Keratinocyte (primary cell): ENCODE results near the gene SRA1. TPM values are rescaled to one million over a fixed set of nuclear protein-coding genes. Genes with fewer than 3 reads are reported as not detected.

ENCODE experiments used
- DNase-seq: peaks from one replicate; pipeline ENCODE4 v3.0.0-alpha.2; 2011; ENCODE audit warnings: low read depth, missing footprints, low spot score
- FAIRE-seq: peaks from 2 replicates; lab custom pipeline; 2011; peaks lifted over from hg19 to GRCh38; lab: Jason Lieb, UNC
- H2AFZ ChIP-seq: 2 replicates; pipeline ENCODE4 v1.6.0; 2012; ENCODE audit warnings: low read length, control low read depth, inconsistent platforms; ENCODE audit not compliant: control insufficient read depth
- H3K27ac ChIP-seq: 2 replicates; pipeline ENCODE4 v1.5.1; 2011; ENCODE audit warnings: low read length; ENCODE audit not compliant: control insufficient read depth, insufficient read depth
- H3K27me3 ChIP-seq: 3 replicates; pipeline ENCODE4 v1.6.0; 2011; ENCODE audit warnings: low read length; ENCODE audit not compliant: control insufficient read depth, insufficient read depth; ENCODE audit errors: extremely low read depth
- H3K36me3 ChIP-seq, 2 experiments: 2 replicates in 1 of 2; 3 replicates in 1 of 2; pipeline ENCODE4 v1.5.1; 2011; ENCODE audit warnings: low read length in 2 of 2, mild to moderate bottlenecking in 1 of 2; ENCODE audit not compliant: control insufficient read depth in 2 of 2, insufficient read depth in 2 of 2; ENCODE audit errors: extremely low read depth in 1 of 2
- H3K4me1 ChIP-seq: 3 replicates; pipeline ENCODE4 v1.5.1; 2011; ENCODE audit warnings: low read length; ENCODE audit not compliant: control insufficient read depth, insufficient read depth; ENCODE audit errors: extremely low read depth
- H3K4me2 ChIP-seq: 3 replicates; pipeline ENCODE4 v1.6.0; 2011; ENCODE audit warnings: low read depth, low read length; ENCODE audit not compliant: control insufficient read depth, insufficient read depth; ENCODE audit errors: extremely low read depth
- H3K4me3 ChIP-seq, 3 experiments: fragments of 200-600 bp in 1 of 3; sonication (generic) in 1 of 3; 2 replicates in 2 of 3; 3 replicates in 1 of 3; pipeline ENCODE4 v1.5.1; 2011 to 2016; ENCODE audit warnings: low read length in 3 of 3, mild to moderate bottlenecking in 3 of 3, control low read depth in 2 of 3, inconsistent platforms in 1 of 3, low read depth in 1 of 3, mixed read lengths in 1 of 3, mixed run types in 1 of 3, moderate library complexity in 1 of 3; ENCODE audit not compliant: control insufficient read depth in 2 of 3, insufficient read depth in 2 of 3; ENCODE audit errors: extremely low read depth in 1 of 3
- H3K79me2 ChIP-seq: 2 replicates; pipeline ENCODE4 v1.6.0; 2012; ENCODE audit warnings: low read length; ENCODE audit not compliant: control insufficient read depth, insufficient read depth
- H3K9ac ChIP-seq: 3 replicates; pipeline ENCODE4 v1.6.0; 2011; ENCODE audit warnings: low read length; ENCODE audit not compliant: control insufficient read depth, insufficient read depth; ENCODE audit errors: extremely low read depth
- H3K9me1 ChIP-seq: 3 replicates; pipeline ENCODE4 v1.6.0; 2011; ENCODE audit warnings: low read length; ENCODE audit not compliant: control insufficient read depth, insufficient read depth; ENCODE audit errors: extremely low read depth
- H3K9me3 ChIP-seq: 2 replicates; pipeline ENCODE4 v1.5.1; 2012; ENCODE audit warnings: low read depth, low read length; ENCODE audit not compliant: control insufficient read depth
- H4K20me1 ChIP-seq: 3 replicates; pipeline ENCODE4 v1.6.0; 2011; ENCODE audit warnings: low read length; ENCODE audit not compliant: control insufficient read depth, insufficient read depth; ENCODE audit errors: extremely low read depth
- EZH2 ChIP-seq: IDR thresholded peaks from one replicate; pipeline ENCODE4 v1.6.1; 2012; ENCODE audit warnings: inconsistent platforms, mild to moderate bottlenecking, low read length, moderate library complexity
- dilution Hi-C: fragments of 300-500 bp; cut with MboI; formaldehyde crosslinking; loops from one replicate; pipeline ENCODE4 v1.7.0; 2020; ENCODE audit warnings: low sequenced_read_pairs; ENCODE audit not compliant: extremely low pct_ligation_motif_present
- polyA plus RNA-seq, 5 experiments: library from polyadenylated mRNA; depleted of rRNA in 3 of 5; stranded (reverse) in 3 of 5; stranded (forward) in 1 of 5; unstranded in 1 of 5; fragments of >200 nt; gene quantifications; 1 replicate in 1 of 5; 2 replicates in 3 of 5; 3 replicates in 1 of 5; pipeline versions ENCODE4 v1.2.1 to v1.2.3, GENCODE V29; 2011 to 2012; ENCODE audit warnings: missing spikeins in 2 of 5, low read depth in 1 of 5, low replicate concordance in 1 of 5
- small RNA-seq, 3 experiments: library from RNA; depleted of rRNA; stranded (forward); fragments of <200 nt; gene quantifications; one replicate each; pipeline ENCODE3, GENCODE V24; 2012; ENCODE audit warnings: low read depth in 3 of 3, low replicate concordance in 1 of 3; ENCODE audit not compliant: insufficient read length in 3 of 3
- TF ChIP-seq, protein P1 (sequence below), 3 experiments: IDR thresholded peaks in 1 of 3; conservative IDR thresholded peaks in 1 of 3; optimal IDR thresholded peaks in 1 of 3; 2 replicates in 2 of 3; 3 replicates in 1 of 3; pipeline versions ENCODE3 to v1.5.1; 2011; ENCODE audit warnings: low read length in 3 of 3, mild to moderate bottlenecking in 3 of 3, moderate library complexity in 2 of 3, control low read depth in 1 of 3, inconsistent platforms in 1 of 3; ENCODE audit not compliant: insufficient read depth in 2 of 3; ENCODE audit errors: extremely low read depth in 1 of 3

Gene SRA1
- polyA plus RNA-seq, 1 donor (not counting 4 experiments of a cell fraction or from before 2014, with no cell fraction given): 32.4 TPM

DNA sequence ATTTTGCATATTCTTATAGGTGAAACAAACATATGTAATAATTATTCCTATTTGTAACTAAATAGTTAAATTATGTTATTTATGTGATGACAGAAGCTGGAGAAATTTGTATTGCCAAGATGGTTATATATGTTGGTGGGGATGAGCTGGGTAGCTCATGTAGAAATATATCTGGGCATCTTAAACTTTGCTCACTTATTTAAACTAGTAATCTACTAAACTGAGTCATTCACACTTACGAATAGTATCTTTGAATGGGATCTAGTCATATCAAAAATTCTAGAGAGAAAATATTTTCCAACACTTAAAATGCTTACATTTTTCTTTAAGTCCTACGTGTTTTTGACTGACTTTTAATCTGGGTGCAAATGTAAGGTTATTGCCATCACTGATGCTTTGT is 54.4 kb downstream of the SRA1 start:
- H3K9me1 ChIP-seq: no peaks in the 10 kb centered on the region
- H3K9ac ChIP-seq: no peak overlapping the region
- H3K27me3 ChIP-seq: no peaks in the 10 kb centered on the region
- DNase-seq (no peak), FAIRE-seq (no peak)
- no peaks in the 10 kb centered on the region for H3K79me2 ChIP-seq
- no peak overlapping the region for H3K4me2 ChIP-seq
- H3K36me3 ChIP-seq: peaks cover 5 to 13% of the 10 kb centered on the region in 2 experiments
- H4K20me1 ChIP-seq: no peaks in the 10 kb centered on the region
- no peaks in the 10 kb centered on the region for H3K4me1 ChIP-seq
- no peak overlapping the region for H3K27ac ChIP-seq
- H3K9me3 ChIP-seq: no peaks in the 10 kb centered on the region
- H2AFZ ChIP-seq: no peak overlapping the region
- dilution Hi-C loops: no loop called here
- TF ChIP-seq, protein P1, sequence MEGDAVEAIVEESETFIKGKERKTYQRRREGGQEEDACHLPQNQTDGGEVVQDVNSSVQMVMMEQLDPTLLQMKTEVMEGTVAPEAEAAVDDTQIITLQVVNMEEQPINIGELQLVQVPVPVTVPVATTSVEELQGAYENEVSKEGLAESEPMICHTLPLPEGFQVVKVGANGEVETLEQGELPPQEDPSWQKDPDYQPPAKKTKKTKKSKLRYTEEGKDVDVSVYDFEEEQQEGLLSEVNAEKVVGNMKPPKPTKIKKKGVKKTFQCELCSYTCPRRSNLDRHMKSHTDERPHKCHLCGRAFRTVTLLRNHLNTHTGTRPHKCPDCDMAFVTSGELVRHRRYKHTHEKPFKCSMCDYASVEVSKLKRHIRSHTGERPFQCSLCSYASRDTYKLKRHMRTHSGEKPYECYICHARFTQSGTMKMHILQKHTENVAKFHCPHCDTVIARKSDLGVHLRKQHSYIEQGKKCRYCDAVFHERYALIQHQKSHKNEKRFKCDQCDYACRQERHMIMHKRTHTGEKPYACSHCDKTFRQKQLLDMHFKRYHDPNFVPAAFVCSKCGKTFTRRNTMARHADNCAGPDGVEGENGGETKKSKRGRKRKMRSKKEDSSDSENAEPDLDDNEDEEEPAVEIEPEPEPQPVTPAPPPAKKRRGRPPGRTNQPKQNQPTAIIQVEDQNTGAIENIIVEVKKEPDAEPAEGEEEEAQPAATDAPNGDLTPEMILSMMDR (optimal IDR thresholded peaks at IDR 0.05 in 1 of 3, IDR thresholded peaks at IDR 0.05 in 1 of 3, conservative IDR thresholded peaks at IDR 0.05 in 1 of 3; ENCODE audit: extremely low read depth in 1 of 3, insufficient read depth in 2 of 3, low read length in 3 of 3): no peak
- TF ChIP-seq EZH2: no peak
- no peak overlapping the region for H3K4me3 ChIP-seq

Small RNAs within 50 kb of the gene (small RNA-seq; reads per million reads assigned to genes)
- gene RF00279 (0 reads per million in 3 experiments), gene RF00443 (0 reads per million in 3 experiments)

Other genes starting within 250 kb of the SRA1 start
- 29.0 to 53.1 TPM (median 34.2 TPM) in 3 replicates for gene HBEGF, start 210.9 kb downstream of the SRA1 start, polyA plus RNA-seq
- gene SLC4A9, start 197.3 kb downstream of the SRA1 start, polyA plus RNA-seq: 0.04 to 0.14 TPM (median 0.07 TPM) in 3 replicates
- gene ANKHD1, start 155.6 kb downstream of the SRA1 start, polyA plus RNA-seq: 39.5 to 65.9 TPM (median 54.3 TPM) in 3 replicates
- 4.9 to 7.7 TPM (median 5.2 TPM) in 3 replicates for gene EIF4EBP3, start 9.8 kb downstream of the SRA1 start, polyA plus RNA-seq
- 6.7 to 12.4 TPM (median 7.1 TPM) in 3 replicates for gene APBB3, start 7.1 kb upstream of the SRA1 start, polyA plus RNA-seq
- gene SLC35A4, start 7.4 kb upstream of the SRA1 start, polyA plus RNA-seq: 63.1 to 95.7 TPM (median 63.5 TPM) in 3 replicates
- gene CD14, start 75.7 kb upstream of the SRA1 start, polyA plus RNA-seq: 0.06 to 0.19 TPM (median 0.18 TPM) in 3 replicates
- gene TMCO6, start 82.0 kb upstream of the SRA1 start, polyA plus RNA-seq: 7.6 to 9.2 TPM (median 7.9 TPM) in 3 replicates
- 65.6 to 143 TPM (median 101 TPM) in 3 replicates for gene NDUFA2, start 90.2 kb upstream of the SRA1 start, polyA plus RNA-seq
- 76.4 to 119 TPM (median 118 TPM) in 3 replicates for gene IK, start 90.4 kb upstream of the SRA1 start, polyA plus RNA-seq
- 21.6 to 29.3 TPM (median 22.1 TPM) in 3 replicates for gene WDR55, start 107.4 kb upstream of the SRA1 start, polyA plus RNA-seq
- gene DND1, start 116.1 kb upstream of the SRA1 start, polyA plus RNA-seq: 0.22 to 0.48 TPM (median 0.23 TPM) in 3 replicates
- gene HARS1, start 133.9 kb upstream of the SRA1 start, polyA plus RNA-seq: 72.0 to 115 TPM (median 87.8 TPM) in 3 replicates
- gene HARS2, start 134.0 kb upstream of the SRA1 start, polyA plus RNA-seq: 36.8 to 44.5 TPM (median 40.3 TPM) in 3 replicates
- 47.1 to 75.0 TPM (median 49.2 TPM) in 3 replicates for gene ZMAT2, start 143.0 kb upstream of the SRA1 start, polyA plus RNA-seq
- 0.03 to 0.07 TPM (median 0.06 TPM) in 3 replicates for gene PCDHA1, start 228.7 kb upstream of the SRA1 start, polyA plus RNA-seq
- 0.01 TPM in 1 of 3 replicates, not detected in the others for gene PCDHA2, start 237.4 kb upstream of the SRA1 start, polyA plus RNA-seq
- 0.01 to 0.02 TPM in 2 of 3 replicates, not detected in the other for gene PCDHA3, start 243.6 kb upstream of the SRA1 start, polyA plus RNA-seq
- gene PCDHA4, start 249.6 kb upstream of the SRA1 start, polyA plus RNA-seq: 0.01 to 0.15 TPM (median 0.07 TPM) in 3 replicates